ENCODE measurements around the gene DAB2IP. TPM values are rescaled to one million over a fixed set of nuclear protein-coding genes. Genes with fewer than 3 reads are reported as not detected.

The DAB2IP gene
- total RNA-seq, 4 donors from 2014 or later: 55.2 to 76.0 (median 60.5) TPM

GRCh38 chr9:121674952-121675351 is 23.5 kb downstream of the DAB2IP start:
- Histone ChIP-seq H3K4me1 (peaks cover 0 to 5% (median 0%) of the 10 kb centered on the region in 4 donors), H3K9me3 (no peaks in the 10 kb centered on the region), H3K27ac (no peak overlapping the region), H3K4me3 (no peak overlapping the region), H3K36me3 (peaks cover 0 to 16% (median 0%) of the 10 kb centered on the region in 3 donors), H3K27me3 (no peaks in the 10 kb centered on the region)
- no peak for TF ChIP-seq POLR2A (IDR thresholded peaks at IDR 0.05)
- TF ChIP-seq CTCF (IDR thresholded peaks at IDR 0.05): no peak
- no peak for DNase-seq

DNA sequence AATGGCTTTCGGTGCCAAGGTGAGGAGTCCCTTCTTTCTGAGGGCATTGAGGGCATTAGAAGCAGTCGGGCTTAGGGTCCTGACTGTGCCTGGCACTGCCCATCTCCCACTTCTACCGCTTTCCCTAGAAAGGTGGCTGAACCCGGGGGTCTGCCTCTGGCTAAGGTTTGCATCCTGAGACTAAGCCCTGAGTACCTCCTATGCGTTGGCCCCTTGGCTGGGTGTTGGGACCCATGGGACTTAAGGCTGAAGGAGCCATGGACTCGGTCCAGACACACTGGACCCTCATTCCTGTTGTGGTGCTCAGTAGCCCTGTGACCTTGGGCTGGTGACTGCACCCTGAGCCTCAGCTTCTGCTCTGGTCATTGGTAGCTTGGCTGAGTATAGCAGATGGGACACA is 23.9 kb downstream of the DAB2IP start:
- Histone ChIP-seq H3K4me3 (no peak overlapping the region), H3K27ac (no peak overlapping the region), H3K4me1 (peaks cover 0 to 5% (median 0%) of the 10 kb centered on the region in 4 donors), H3K9me3 (no peaks in the 10 kb centered on the region), H3K36me3 (peaks cover 0 to 20% (median 0%) of the 10 kb centered on the region in 3 donors), H3K27me3 (no peaks in the 10 kb centered on the region)
- DNase-seq: no peak
- TF ChIP-seq CTCF (IDR thresholded peaks at IDR 0.05) (no peak), POLR2A (IDR thresholded peaks at IDR 0.05) (no peak)

- Histone ChIP-seq H3K27ac (no peak overlapping the region), H3K4me1 (peaks cover 0 to 5% (median 0%) of the 10 kb centered on the region in 4 donors), H3K4me3 (no peak overlapping the region), H3K36me3 (peaks cover 0 to 24% (median 0%) of the 10 kb centered on the region in 3 donors), H3K9me3 (no peaks in the 10 kb centered on the region), H3K27me3 (no peaks in the 10 kb centered on the region)
- no peak for DNase-seq
- TF ChIP-seq POLR2A (IDR thresholded peaks at IDR 0.05) (no peak), CTCF (IDR thresholded peaks at IDR 0.05) (no peak)
Measured at GRCh38 chr9:121675969-121676822, 24.8 kb downstream of the DAB2IP start.

DNA sequence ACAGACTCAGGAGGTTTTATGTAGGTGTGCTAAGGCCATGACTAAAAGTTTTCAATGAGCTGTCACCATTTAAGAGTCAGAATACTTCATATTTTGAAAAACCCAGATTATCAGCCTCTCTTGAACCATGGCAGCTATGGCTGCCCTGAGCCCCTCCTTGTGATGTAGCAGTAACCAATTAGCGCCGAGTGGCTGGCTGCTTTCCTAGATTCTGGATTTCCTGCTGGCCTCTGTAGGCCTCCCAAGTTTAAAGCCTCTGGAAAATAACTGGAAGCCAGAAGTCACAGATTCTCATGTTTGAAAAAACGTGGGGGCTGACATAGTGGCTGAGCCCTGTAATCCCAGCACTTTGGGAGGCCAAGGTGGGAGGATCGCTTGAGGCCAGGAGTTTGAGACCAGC is 25.5 kb downstream of the DAB2IP start:
- TF ChIP-seq CTCF (IDR thresholded peaks at IDR 0.05) (no peak), POLR2A (IDR thresholded peaks at IDR 0.05) (no peak)
- H3K4me3 ChIP-seq: no peak overlapping the region
- no peak for DNase-seq
- H3K4me1 ChIP-seq: peaks cover 0 to 5% (median 0%) of the 10 kb centered on the region in 4 donors
- H3K27me3 ChIP-seq: no peaks in the 10 kb centered on the region
- H3K36me3 ChIP-seq: peaks cover 0 to 28% (median 0%) of the 10 kb centered on the region in 3 donors
- H3K27ac ChIP-seq: no peak overlapping the region
- H3K9me3 ChIP-seq: no peaks in the 10 kb centered on the region

GRCh38 chr9:121678501-121679022 is 27.1 kb downstream of the DAB2IP start:
- Histone ChIP-seq H3K4me3 (no peak overlapping the region), H3K36me3 (peaks cover 0 to 28% (median 0%) of the 10 kb centered on the region in 3 donors), H3K9me3 (no peaks in the 10 kb centered on the region), H3K27me3 (no peaks in the 10 kb centered on the region), H3K4me1 (peaks cover 0 to 5% (median 0%) of the 10 kb centered on the region in 4 donors), H3K27ac (no peak overlapping the region)
- DNase-seq: no peak
- TF ChIP-seq POLR2A (IDR thresholded peaks at IDR 0.05): no peak
- no peak for TF ChIP-seq CTCF (IDR thresholded peaks at IDR 0.05)
